ENCODE measurements around the gene BNC2.

Gene BNC2

DNA sequence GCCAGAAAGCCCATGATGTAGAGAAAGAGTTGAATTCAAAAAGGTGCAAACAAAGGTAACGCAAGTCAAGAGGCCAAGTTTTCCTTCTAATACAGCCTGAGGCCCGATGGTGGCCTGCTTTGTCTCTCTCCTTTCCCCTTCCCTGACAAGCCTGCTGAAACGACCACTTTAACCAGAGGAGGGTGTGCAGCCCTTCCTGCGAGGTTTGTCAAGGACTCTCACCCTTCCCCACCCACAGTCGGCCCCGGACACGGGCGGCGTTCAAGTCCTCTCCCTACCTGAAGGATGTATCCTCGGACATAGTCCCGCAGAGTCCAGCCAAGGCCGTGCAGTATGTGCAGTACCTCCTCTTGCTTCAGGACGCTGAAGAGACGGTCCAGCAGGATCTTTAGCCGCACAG, 318.2 kb downstream of the BNC2 start:
- in situ Hi-C loops (cut with HindIII; ENCODE audit: low pct_ligation_motif_present, low sequenced_read_pairs): no loop called here
- no peak for DNase-seq
- H3K36me3 ChIP-seq (replicated peaks): peaks cover 11% of the 10 kb centered on the region
- TF ChIP-seq, protein P1, sequence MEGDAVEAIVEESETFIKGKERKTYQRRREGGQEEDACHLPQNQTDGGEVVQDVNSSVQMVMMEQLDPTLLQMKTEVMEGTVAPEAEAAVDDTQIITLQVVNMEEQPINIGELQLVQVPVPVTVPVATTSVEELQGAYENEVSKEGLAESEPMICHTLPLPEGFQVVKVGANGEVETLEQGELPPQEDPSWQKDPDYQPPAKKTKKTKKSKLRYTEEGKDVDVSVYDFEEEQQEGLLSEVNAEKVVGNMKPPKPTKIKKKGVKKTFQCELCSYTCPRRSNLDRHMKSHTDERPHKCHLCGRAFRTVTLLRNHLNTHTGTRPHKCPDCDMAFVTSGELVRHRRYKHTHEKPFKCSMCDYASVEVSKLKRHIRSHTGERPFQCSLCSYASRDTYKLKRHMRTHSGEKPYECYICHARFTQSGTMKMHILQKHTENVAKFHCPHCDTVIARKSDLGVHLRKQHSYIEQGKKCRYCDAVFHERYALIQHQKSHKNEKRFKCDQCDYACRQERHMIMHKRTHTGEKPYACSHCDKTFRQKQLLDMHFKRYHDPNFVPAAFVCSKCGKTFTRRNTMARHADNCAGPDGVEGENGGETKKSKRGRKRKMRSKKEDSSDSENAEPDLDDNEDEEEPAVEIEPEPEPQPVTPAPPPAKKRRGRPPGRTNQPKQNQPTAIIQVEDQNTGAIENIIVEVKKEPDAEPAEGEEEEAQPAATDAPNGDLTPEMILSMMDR (IDR thresholded peaks at IDR 0.05; ENCODE audit: low read depth, low read length, missing control alignments): no peak
- H3K4me3 ChIP-seq (ENCODE audit: low read depth, low read length): no peak overlapping the region
- no peaks in the 10 kb centered on the region for H3K27me3 ChIP-seq (replicated peaks)
- no peak overlapping the region for H3K27ac ChIP-seq

DNA sequence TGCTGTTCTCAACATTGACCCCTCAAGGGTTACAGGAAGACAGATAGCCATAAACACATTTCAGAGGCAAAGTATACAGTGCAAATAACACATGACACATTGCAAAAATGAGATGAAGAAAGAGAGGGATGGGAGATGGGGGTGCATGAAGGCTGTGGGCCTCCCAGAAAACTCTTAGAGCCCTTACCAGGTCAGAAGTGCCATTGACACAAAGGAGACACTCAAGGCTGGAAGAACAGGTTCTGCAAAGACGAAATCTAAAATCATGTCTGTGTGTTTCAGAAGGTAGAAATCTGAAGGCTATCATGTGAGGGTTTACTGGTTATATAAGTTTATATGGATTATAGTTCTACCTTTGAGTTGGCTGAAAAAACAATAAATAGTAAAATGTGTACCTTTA, 318.8 kb downstream of the BNC2 start:
- TF ChIP-seq, protein P1 (IDR thresholded peaks at IDR 0.05; ENCODE audit: low read depth, low read length, missing control alignments): no peak
- Histone ChIP-seq H3K27ac (no peak overlapping the region), H3K4me3 (ENCODE audit: low read depth, low read length) (no peak overlapping the region), H3K36me3 (replicated peaks) (peaks cover 11% of the 10 kb centered on the region), H3K27me3 (replicated peaks) (no peaks in the 10 kb centered on the region)
- in situ Hi-C loops (cut with HindIII; ENCODE audit: low pct_ligation_motif_present, low sequenced_read_pairs): no loop called here
- DNase-seq: no peak

- peaks cover 5% of the 10 kb centered on the region for H3K36me3 ChIP-seq (replicated peaks)
- TF ChIP-seq, protein P1 (IDR thresholded peaks at IDR 0.05; ENCODE audit: low read depth, low read length, missing control alignments): no peak
- in situ Hi-C loops (cut with HindIII; ENCODE audit: low pct_ligation_motif_present, low sequenced_read_pairs): no loop called here
Measured at GRCh38 chr9:16545639-16546038, 324.8 kb downstream of the BNC2 start.

GRCh38 chr9:16544842-16545241, 325.6 kb downstream of the BNC2 start:
- H3K27me3 ChIP-seq (replicated peaks): no peaks in the 10 kb centered on the region
- no peak overlapping the region for H3K4me3 ChIP-seq (ENCODE audit: low read depth, low read length)
- no peak overlapping the region for H3K27ac ChIP-seq
- peaks cover 5% of the 10 kb centered on the region for H3K36me3 ChIP-seq (replicated peaks)
- in situ Hi-C loops (cut with HindIII; ENCODE audit: low pct_ligation_motif_present, low sequenced_read_pairs): no loop called here
- TF ChIP-seq, protein P1 (IDR thresholded peaks at IDR 0.05; ENCODE audit: low read depth, low read length, missing control alignments): no peak
- no peak for DNase-seq

More at GRCh38 chr9:16545639-16546038, 324.8 kb downstream of the BNC2 start:
- H3K4me3 ChIP-seq (ENCODE audit: low read depth, low read length): no peak overlapping the region
- no peaks in the 10 kb centered on the region for H3K27me3 ChIP-seq (replicated peaks)
- no peak overlapping the region for H3K27ac ChIP-seq
- DNase-seq: no peak

DNA sequence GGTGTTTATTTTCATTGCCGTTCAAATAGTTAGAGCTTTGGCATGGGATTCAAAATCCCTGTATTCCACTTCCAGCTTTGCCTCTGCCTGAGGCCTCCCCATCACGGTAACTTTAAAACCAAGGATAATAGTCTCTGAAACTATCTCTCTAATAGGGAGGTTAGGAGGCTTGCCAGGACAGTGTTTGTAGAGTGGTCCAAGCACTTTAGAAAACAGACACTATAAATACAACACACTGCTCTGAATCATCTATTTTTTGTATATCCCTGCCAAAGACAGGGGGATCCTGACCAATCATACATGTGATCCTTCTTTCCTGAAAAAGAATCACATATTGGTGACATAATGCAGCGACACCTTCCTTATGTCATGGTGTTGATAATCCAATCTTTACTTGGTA, 326.8 kb downstream of the BNC2 start:
- TF ChIP-seq, protein P1 (IDR thresholded peaks at IDR 0.05; ENCODE audit: low read depth, low read length, missing control alignments): no peak
- no peak overlapping the region for H3K27ac ChIP-seq
- no peak for DNase-seq
- no peaks in the 10 kb centered on the region for H3K27me3 ChIP-seq (replicated peaks)
- H3K4me3 ChIP-seq (ENCODE audit: low read depth, low read length): no peak overlapping the region
- in situ Hi-C loops (cut with HindIII; ENCODE audit: low pct_ligation_motif_present, low sequenced_read_pairs): no loop called here
- peaks cover 5% of the 10 kb centered on the region for H3K36me3 ChIP-seq (replicated peaks)

DNA sequence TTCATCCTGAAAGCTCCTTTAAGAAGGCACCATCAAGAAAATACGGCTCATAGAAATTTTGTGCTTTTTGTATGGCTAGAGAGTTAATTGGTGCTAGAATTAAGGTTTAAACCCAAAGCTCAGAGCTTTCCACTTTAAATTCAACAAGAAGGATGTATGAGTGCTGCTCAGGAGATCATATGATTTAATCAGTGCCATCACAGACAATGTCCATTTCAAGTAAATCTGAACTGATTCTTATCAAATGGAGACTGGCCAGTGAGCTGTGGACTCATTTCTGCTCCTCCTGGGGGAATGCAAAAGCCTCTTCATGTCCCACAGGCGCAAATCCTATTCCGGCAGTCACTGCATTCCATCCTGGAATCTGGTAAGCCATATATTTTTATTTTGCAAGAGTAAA, 327.2 kb downstream of the BNC2 start:
- in situ Hi-C loops (cut with HindIII; ENCODE audit: low pct_ligation_motif_present, low sequenced_read_pairs): no loop called here

More for the DNA sequence above, 327.2 kb downstream of the BNC2 start:
- H3K36me3 ChIP-seq (replicated peaks): peaks cover 5% of the 10 kb centered on the region
- no peak for DNase-seq
- no peaks in the 10 kb centered on the region for H3K27me3 ChIP-seq (replicated peaks)
- TF ChIP-seq, protein P1 (IDR thresholded peaks at IDR 0.05; ENCODE audit: low read depth, low read length, missing control alignments): no peak
- H3K4me3 ChIP-seq (ENCODE audit: low read depth, low read length): no peak overlapping the region
- H3K27ac ChIP-seq: no peak overlapping the region
